Astrocyte of the cerebellum (primary cell): ENCODE results near the gene SLC22A16.
"Not testable (repeated sequence)": the region's sequence is repeated elsewhere in the genome, so short reads cannot be mapped to it uniquely, and the experiment has no call there.

Experiments
- DNase-seq: peaks from one replicate; pipeline ENCODE4 v3.0.0-alpha.2; 2011; ENCODE audit warnings: low read depth
- H3K4me3 ChIP-seq: 2 replicates; pipeline ENCODE4 v1.5.1; 2011; ENCODE audit warnings: mild to moderate bottlenecking, low read depth, low read length, moderate library complexity
- CTCF ChIP-seq: IDR thresholded peaks from 2 replicates; pipeline ENCODE4 v1.5.1; 2012; ENCODE audit warnings: low read length, low read depth, moderate library complexity, mild to moderate bottlenecking; ENCODE audit errors: missing control alignments
- in situ Hi-C: cut with HindIII; loops from 2 replicates; pipeline ENCODE4 v1.10.0; 2017; ENCODE audit warnings: low sequenced_read_pairs

SLC22A16 gene

GRCh38 chr6:110490110-110490509, 13.7 kb upstream of the SLC22A16 start:
- no peak overlapping the region for H3K4me3 ChIP-seq
- no peak for TF ChIP-seq CTCF
- in situ Hi-C loops: no loop called here
- no peak for DNase-seq

- in situ Hi-C loops: no loop called here
- no peak overlapping the region for H3K4me3 ChIP-seq
- TF ChIP-seq CTCF: no peak
Measured at GRCh38 chr6:110488606-110489190, 12.3 kb upstream of the SLC22A16 start.

GRCh38 chr6:110487968-110488381, 11.6 kb upstream of the SLC22A16 start:
- in situ Hi-C loops, DNase-seq, H3K4me3 ChIP-seq: not testable (repeated sequence)

More at GRCh38 chr6:110488606-110489190, 12.3 kb upstream of the SLC22A16 start:
- no peak for DNase-seq

- no peak for TF ChIP-seq CTCF
- in situ Hi-C loops: no loop called here
- H3K4me3 ChIP-seq: no peak overlapping the region
- no peak for DNase-seq
Measured at GRCh38 chr6:110486756-110487155, 10.3 kb upstream of the SLC22A16 start.

- DNase-seq: no peak
- TF ChIP-seq CTCF: no peak
- no peak overlapping the region for H3K4me3 ChIP-seq
- in situ Hi-C loops: no loop called here
Measured at GRCh38 chr6:110485491-110485890, 9.1 kb upstream of the SLC22A16 start.

- no peak for DNase-seq
- in situ Hi-C loops: no loop called here
- no peak for TF ChIP-seq CTCF
- H3K4me3 ChIP-seq: no peak overlapping the region
Measured at GRCh38 chr6:110484321-110484720, 7.9 kb upstream of the SLC22A16 start.

GRCh38 chr6:110482774-110483400, 6.5 kb upstream of the SLC22A16 start:
- in situ Hi-C loops: no loop called here
- DNase-seq: no peak
- TF ChIP-seq CTCF: no peak
- H3K4me3 ChIP-seq: no peak overlapping the region
